NCI-H69 (cell line): ENCODE results near the gene TMEM94.
A peak's percentile ranks its signal among the peaks of the same experiment; 100 is the strongest.
"Not testable (repeated sequence)": the region's sequence is repeated elsewhere in the genome, so short reads cannot be mapped to it uniquely, and the experiment has no call there.

ENCODE experiments used
- DNase-seq: peaks from one replicate; lab custom pipeline; 2025; lab: John Stamatoyannopoulos, UW

Gene TMEM94

DNA sequence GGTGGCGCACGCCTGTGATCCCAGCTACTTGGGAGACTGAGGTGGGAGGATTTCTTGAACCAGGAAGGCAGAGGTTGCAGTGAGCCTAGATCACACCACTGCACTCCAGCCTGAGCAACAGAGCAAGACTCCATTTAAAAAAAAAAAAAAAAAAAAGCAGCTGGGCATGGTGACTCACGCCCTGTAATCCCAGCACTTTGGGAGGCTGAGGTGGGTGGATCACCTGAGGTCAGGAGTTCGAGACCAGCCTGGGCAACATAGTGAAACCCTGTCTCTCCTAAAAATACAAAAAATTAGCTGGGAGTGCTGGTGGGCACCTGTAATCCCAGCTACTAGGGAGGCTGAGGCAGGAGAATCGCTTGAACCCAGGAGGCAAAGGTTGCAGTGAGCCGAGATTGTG lies 10.5 kb upstream of the TMEM94 start:
- not testable (repeated sequence) for DNase-seq

GRCh38 chr17:75447951-75448856 lies 8.2 kb upstream of the TMEM94 start:
- DNase-seq, result no peak

DNA sequence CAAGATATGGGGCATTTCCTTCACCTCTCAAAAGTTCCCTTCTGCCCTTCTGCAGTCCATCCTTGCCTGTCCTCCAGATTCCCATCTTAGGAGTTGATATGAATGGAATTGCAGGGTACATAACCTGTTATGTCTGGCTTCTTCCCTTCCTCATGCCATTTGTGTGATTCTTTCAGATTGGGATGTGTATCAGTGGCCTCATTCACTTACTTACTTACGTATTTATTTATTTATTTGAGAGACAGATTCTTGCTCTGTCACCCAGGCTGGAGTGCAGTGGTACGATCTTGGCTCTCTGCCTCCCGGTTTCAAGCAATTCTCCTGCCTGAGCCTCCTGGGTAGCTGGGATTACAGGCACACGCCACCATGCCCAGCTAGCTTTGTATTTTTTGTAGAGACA lies 6.2 kb upstream of the TMEM94 start:
- no peak for DNase-seq

- no peak for DNase-seq
Observed at GRCh38 chr17:75454193-75454592, 2.2 kb upstream of the TMEM94 start.

DNA sequence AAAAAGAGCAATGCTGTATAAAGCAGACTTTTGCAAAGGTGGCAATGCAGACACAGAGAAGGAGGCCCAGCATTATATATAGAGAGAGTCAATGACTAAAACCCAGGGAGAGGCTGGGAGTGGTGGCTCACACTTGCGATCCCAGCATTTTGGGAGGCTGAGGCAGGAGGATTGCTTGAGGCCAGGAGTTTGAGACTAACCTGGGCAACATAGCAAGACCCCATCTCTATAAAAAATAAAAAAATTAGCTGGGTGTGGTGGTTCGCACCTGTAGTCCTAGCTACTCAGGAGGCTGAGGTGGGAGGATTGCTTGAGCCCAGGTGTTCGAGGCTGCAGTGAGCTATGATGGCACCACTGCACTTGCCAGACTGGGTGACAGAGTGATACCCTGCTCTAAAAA lies 1.8 kb upstream of the TMEM94 start:
- not testable (repeated sequence) for DNase-seq

DNA sequence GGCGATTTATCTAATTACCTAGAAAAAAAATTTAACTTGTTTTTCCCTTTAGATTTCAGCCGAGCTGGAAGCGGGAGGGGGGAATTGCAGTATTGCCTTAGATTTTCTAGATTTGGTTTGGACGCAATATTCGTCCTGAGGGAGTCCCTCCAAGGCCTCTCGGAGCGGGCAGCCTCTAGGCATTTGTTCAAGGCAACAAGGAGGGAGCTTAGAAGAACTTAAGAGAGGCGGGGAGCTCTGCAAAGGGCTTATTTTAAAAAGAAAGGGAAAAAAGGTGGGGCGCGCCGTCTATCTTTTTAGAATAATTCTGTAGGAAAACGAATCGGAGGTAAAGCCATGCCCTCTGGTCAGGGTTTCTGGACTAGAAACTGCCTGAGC lies 407 bp upstream of the TMEM94 start:
- DNase-seq, result peak; percentile 87

DNA sequence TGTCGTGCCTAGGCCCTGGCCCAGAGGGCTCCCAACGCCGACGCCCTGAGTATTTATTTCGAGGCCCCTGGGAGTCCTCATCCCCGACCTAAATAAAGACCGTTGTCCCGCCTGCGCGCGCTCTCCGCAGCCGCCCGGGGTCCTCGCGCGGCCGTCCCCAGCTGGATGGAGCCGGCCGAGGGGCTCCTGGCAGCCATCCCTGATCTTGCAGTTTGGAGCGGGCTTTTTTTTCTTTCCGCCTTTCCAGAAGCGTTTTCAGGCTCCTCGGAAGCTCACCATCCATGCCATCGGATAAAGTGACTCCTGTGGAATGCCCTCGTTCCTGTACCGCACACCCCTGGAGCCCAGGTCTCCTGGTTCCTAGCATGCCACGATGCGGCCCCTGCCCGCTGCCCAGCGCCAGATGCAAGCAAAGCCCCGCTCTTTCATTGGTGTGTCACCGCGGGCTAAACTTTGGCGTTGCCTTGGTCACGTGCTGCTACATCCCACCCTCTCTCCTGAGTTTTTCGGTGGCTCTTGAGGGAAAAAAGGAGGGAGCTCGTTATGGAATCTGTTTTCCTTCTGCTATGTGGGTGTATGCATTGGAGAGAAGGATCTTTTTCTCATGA lies 716 bp downstream of the TMEM94 start:
- DNase-seq, result peak; percentile 88

DNA sequence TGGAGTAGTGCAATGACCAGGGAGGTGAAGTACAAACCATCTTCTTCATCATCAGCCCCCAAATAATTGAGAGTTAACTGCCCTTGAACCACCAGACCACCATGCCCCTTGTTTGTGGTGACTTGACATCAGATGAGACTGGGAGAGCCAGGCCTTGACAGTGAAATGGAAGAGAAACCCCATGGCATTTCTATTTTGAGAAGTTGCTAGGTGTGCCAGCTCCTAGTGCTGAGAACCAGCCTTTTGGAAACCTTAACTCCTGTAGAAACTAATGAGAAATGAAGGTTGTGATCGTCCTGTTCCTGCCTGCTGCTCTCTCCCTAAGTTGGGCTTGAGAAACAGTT lies 2.8 kb downstream of the TMEM94 start:
- no peak for DNase-seq

DNA sequence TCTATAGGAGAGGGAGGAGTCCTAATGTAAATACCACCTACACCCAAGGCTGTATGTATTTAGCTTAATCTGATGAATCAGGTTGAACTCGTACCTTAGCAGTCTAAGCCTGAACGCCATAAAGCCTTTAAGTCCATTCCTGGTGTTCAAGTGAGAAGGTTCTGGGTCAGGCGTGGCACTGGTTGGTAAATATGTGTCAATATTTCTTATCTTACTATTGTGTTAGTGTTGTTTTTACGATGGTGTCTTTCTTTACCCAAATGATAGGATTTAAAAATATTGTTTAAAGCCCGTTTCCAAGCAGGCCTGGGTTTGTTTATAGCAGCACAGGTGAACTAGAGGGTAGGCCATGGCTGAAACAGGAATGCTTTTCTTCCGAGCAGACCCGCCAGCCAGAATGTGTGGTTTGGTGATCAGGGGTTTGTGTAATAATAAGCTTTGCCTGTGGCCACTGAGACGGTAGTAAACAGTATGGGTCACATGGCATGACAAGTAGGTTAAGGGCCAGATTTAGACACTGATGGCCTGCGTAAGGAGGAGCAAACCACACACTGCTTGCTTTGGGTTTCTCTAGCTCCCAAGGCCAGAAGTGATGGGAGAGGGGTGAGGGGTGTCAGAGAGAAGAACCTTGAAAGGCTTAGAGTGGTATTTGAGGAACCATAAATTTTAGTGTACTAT lies 3.3 kb downstream of the TMEM94 start:
- peak; percentile 32 for DNase-seq

DNA sequence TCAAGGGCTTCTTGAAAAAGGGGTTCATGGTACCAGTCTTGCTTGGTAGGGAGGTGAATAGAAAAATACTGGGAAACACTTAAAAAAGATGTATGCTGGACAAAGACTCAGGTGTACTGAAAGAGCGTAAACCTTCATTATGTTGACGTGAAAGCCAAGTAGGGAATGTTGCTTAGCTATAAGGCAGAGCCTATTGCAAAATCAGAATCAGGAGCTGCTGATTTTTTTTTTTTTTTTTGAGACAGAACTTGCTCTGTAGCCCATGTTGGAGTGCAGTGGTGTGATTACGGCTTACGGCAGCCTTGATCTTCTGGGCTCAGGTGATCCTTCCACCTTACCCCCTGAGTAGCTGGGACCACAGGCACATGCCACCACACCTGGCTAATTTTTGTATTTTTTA lies 3.9 kb downstream of the TMEM94 start:
- DNase-seq, result no peak

GRCh38 chr17:75463603-75464002 lies 7.2 kb downstream of the TMEM94 start:
- no peak for DNase-seq

GRCh38 chr17:75465039-75465438 lies 8.6 kb downstream of the TMEM94 start:
- DNase-seq, result no peak

GRCh38 chr17:75468291-75468754 lies 11.9 kb downstream of the TMEM94 start:
- peak; percentile 40 for DNase-seq

DNA sequence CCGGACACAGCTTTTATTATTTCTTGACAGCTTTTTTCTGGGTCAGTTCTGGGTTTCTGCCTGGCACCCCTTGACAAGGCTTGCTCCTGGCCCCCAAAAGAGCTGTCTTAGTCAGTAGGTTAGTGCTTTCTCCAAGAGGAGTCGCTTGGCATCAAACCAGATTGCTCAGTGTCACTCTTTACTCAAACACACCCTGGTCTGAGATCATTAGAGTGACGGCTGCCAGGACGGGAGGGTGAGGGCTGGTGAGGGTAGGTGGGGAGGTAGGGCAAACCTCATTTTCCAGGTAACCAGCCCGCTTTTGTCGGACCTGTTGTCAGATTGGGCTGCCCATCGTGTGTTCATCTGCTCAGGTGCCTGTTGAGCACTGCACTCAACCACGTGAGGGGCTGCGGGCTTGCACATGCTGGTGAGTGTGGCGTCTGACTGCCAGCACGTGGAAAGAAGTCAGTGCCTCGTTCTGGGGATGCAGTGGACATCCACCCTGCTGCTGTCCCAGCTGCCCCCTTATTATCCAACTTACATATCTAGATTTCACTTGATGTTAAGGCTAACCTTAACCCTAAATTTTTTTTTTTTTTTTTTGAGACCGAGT lies 12.4 kb downstream of the TMEM94 start:
- DNase-seq, result no peak

DNA sequence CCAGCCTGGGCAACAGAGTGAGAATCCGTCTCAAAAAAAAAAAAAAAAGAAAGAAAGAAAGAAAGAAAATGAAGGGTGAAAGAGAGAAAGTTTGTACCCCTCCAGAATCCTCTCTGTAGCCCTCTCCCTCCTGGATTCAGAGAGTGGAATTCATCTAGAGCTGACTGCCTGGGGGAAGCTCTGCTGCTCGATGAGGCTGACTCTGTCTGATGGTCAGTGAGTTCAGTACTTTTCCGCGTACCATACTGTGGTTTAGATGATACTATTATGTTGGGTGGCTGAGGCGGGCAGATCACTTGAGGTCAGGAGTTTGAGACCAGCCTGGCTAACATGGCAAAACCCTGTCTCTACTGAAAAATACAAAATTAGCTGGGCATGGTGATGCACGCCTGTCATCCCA lies 14.8 kb downstream of the TMEM94 start:
- DNase-seq, result peak; percentile 45

GRCh38 chr17:75472119-75472518 lies 15.7 kb downstream of the TMEM94 start:
- peak; percentile 99 for DNase-seq

DNA sequence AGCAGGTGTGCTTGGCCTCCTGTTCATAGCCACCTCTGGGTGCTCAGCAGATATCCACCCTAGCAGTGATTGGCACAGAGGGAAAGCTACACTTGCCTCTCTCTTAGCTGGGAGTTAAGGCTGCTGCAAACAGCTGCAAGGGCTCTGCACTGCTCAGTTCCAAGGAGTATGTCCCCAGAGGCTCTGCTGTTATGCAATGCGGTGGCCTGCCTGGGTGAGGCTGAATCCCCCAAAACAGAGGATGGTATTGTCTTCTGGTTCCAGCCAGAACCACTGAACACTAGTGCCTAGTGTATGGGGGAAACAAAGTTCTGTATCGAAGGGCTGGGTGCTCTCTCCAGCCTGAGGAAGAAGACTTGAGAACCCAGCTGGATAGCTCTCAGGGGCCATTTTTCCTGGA lies 16.8 kb downstream of the TMEM94 start:
- DNase-seq, result no peak

GRCh38 chr17:75474736-75475135 lies 18.3 kb downstream of the TMEM94 start:
- DNase-seq, result no peak

GRCh38 chr17:75475144-75475835 lies 18.9 kb downstream of the TMEM94 start:
- no peak for DNase-seq

- DNase-seq, result no peak
Observed at GRCh38 chr17:75475851-75476250, 19.4 kb downstream of the TMEM94 start.

- DNase-seq, result no peak
Observed at GRCh38 chr17:75476271-75476671, 19.8 kb downstream of the TMEM94 start.
